Middle frontal gyrus (tissue), 1 donor: ENCODE data around the gene SEMA7A.
A peak's percentile ranks its signal among the peaks of the same experiment; 100 is the strongest.

Experiments
- DNase-seq: peaks from one replicate; pipeline ENCODE4 v3.0.0-alpha.2; 2015; ENCODE audit warnings: low spot score; ENCODE audit errors: extremely low spot score

SEMA7A gene

GRCh38 chr15:74430510-74430951 lies 3.2 kb downstream of the SEMA7A start:
- DNase-seq = no peak

- DNase-seq = no peak
Measured at GRCh38 chr15:74429781-74430400, 3.9 kb downstream of the SEMA7A start.

GRCh38 chr15:74428970-74429780 lies 4.6 kb downstream of the SEMA7A start:
- DNase-seq = no peak

GRCh38 chr15:74428442-74428787 lies 5.3 kb downstream of the SEMA7A start:
- no peak for DNase-seq

GRCh38 chr15:74427607-74428441 lies 5.9 kb downstream of the SEMA7A start:
- no peak for DNase-seq

GRCh38 chr15:74426404-74427281 lies 7.1 kb downstream of the SEMA7A start:
- DNase-seq = no peak

- DNase-seq = no peak
Measured at GRCh38 chr15:74425630-74426029, 8.1 kb downstream of the SEMA7A start.

- DNase-seq = no peak
Measured at GRCh38 chr15:74424901-74425528, 8.7 kb downstream of the SEMA7A start.

- no peak for DNase-seq
Measured at GRCh38 chr15:74423431-74424257, 10.1 kb downstream of the SEMA7A start.

- DNase-seq = no peak
Measured at GRCh38 chr15:74422652-74423430, 10.9 kb downstream of the SEMA7A start.

- no peak for DNase-seq
Measured at GRCh38 chr15:74422265-74422651, 11.5 kb downstream of the SEMA7A start.

GRCh38 chr15:74421302-74422245 lies 12.2 kb downstream of the SEMA7A start:
- peak; percentile 66 for DNase-seq

- no peak for DNase-seq
Measured at GRCh38 chr15:74420193-74420905, 13.4 kb downstream of the SEMA7A start.

GRCh38 chr15:74419432-74419831 lies 14.3 kb downstream of the SEMA7A start:
- DNase-seq = no peak

GRCh38 chr15:74418575-74419338 lies 15.0 kb downstream of the SEMA7A start:
- DNase-seq = no peak

GRCh38 chr15:74417670-74418069 lies 16.1 kb downstream of the SEMA7A start:
- no peak for DNase-seq
